GM03348 (cell line): ENCODE data around the gene RAB35.
A peak's percentile ranks its signal among the peaks of the same experiment; 100 is the strongest.

Experiments used
- DNase-seq: peaks from one replicate; pipeline ENCODE4 v3.0.0; 2012; ENCODE audit warnings: low spot score

Gene RAB35

GRCh38 chr12:120103371-120103770, 13.2 kb downstream of the RAB35 start:
- no peak for DNase-seq

GRCh38 chr12:120103044-120103338, 13.6 kb downstream of the RAB35 start:
- no peak for DNase-seq

- DNase-seq = no peak
These were observed 14.1 kb downstream of the RAB35 start for GRCh38 chr12:120102189-120103043.

GRCh38 chr12:120101617-120102016, 14.9 kb downstream of the RAB35 start:
- no peak for DNase-seq

GRCh38 chr12:120101182-120101581, 15.4 kb downstream of the RAB35 start:
- DNase-seq = no peak

GRCh38 chr12:120100630-120101029, 15.9 kb downstream of the RAB35 start:
- DNase-seq = peak; percentile 38

GRCh38 chr12:120099738-120100137, 16.8 kb downstream of the RAB35 start:
- DNase-seq = no peak

- no peak for DNase-seq
These were observed 17.6 kb downstream of the RAB35 start for GRCh38 chr12:120098756-120099470.

GRCh38 chr12:120096671-120097202, 19.8 kb downstream of the RAB35 start:
- no peak for DNase-seq

- DNase-seq = no peak
These were observed 20.8 kb downstream of the RAB35 start for GRCh38 chr12:120095736-120096135.

- DNase-seq = no peak
These were observed 21.2 kb downstream of the RAB35 start for GRCh38 chr12:120095331-120095730.

GRCh38 chr12:120094485-120094884, 22.1 kb downstream of the RAB35 start:
- DNase-seq = no peak

GRCh38 chr12:120093592-120094355, 22.8 kb downstream of the RAB35 start:
- DNase-seq = no peak

GRCh38 chr12:120093336-120093591, 23.3 kb downstream of the RAB35 start:
- no peak for DNase-seq

- DNase-seq = no peak
These were observed 23.8 kb downstream of the RAB35 start for GRCh38 chr12:120092551-120093335.

GRCh38 chr12:120091371-120092090, 25.0 kb downstream of the RAB35 start:
- DNase-seq = no peak

- no peak for DNase-seq
These were observed 25.8 kb downstream of the RAB35 start for GRCh38 chr12:120090626-120091295.

- no peak for DNase-seq
These were observed 26.3 kb downstream of the RAB35 start for GRCh38 chr12:120090206-120090605.

GRCh38 chr12:120089796-120090195, 26.8 kb downstream of the RAB35 start:
- DNase-seq = no peak

GRCh38 chr12:120089105-120089504, 27.4 kb downstream of the RAB35 start:
- DNase-seq = no peak
